C4-2B (cell line): ENCODE data around the gene MAST4.

Experiments used
- H3K27ac ChIP-seq: fragments of 450-650 bp; 2 replicates; pipeline ENCODE4 v1.5.1; 2017
- ZFX ChIP-seq: fragments of 450-650 bp; IDR thresholded peaks from 2 replicates; pipeline ENCODE4 v1.6.1; 2017
- TF ChIP-seq, protein P1 (sequence below): fragments of 450-650 bp; conservative IDR thresholded peaks from 2 replicates; pipeline ENCODE4 v1.5.1; 2017; ENCODE audit warnings: mild to moderate bottlenecking

Gene MAST4

DNA sequence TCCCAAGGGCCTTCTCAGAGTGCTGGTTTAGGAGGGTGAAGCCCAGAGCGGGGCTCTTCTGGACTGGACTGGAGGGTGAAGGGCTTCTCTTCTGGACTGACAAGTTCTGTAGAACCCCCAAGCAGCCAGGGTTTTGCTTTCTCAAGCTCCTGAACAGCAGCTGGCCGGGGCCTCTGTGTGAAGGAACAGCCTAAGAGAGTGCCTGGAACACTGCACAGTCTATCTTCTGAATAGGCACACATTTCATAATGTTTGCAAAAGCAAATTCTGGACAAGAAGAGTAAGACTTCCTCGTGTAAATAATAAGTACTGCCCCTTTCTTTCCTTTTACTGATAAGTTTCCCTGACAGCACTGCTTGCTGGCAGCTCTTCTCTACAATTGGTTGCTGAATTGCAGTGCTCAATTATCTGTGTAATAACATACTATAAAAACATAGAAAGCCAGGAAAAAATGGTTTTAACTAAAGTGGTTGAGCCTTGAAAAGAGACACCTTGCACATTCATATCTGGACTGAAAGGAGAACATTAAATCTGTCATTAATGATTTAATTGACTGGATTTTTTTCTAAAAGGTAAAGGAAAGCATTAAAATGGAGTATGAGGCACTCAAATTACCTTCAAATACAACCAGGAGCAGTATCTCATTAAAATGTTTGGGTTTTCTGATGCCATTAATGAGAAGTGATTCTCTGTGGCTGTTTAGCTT lies 20.5 kb downstream of the MAST4 start:
- no peak overlapping the region for H3K27ac ChIP-seq
- TF ChIP-seq ZFX = no peak
- TF ChIP-seq, protein P1, sequence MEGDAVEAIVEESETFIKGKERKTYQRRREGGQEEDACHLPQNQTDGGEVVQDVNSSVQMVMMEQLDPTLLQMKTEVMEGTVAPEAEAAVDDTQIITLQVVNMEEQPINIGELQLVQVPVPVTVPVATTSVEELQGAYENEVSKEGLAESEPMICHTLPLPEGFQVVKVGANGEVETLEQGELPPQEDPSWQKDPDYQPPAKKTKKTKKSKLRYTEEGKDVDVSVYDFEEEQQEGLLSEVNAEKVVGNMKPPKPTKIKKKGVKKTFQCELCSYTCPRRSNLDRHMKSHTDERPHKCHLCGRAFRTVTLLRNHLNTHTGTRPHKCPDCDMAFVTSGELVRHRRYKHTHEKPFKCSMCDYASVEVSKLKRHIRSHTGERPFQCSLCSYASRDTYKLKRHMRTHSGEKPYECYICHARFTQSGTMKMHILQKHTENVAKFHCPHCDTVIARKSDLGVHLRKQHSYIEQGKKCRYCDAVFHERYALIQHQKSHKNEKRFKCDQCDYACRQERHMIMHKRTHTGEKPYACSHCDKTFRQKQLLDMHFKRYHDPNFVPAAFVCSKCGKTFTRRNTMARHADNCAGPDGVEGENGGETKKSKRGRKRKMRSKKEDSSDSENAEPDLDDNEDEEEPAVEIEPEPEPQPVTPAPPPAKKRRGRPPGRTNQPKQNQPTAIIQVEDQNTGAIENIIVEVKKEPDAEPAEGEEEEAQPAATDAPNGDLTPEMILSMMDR = no peak

DNA sequence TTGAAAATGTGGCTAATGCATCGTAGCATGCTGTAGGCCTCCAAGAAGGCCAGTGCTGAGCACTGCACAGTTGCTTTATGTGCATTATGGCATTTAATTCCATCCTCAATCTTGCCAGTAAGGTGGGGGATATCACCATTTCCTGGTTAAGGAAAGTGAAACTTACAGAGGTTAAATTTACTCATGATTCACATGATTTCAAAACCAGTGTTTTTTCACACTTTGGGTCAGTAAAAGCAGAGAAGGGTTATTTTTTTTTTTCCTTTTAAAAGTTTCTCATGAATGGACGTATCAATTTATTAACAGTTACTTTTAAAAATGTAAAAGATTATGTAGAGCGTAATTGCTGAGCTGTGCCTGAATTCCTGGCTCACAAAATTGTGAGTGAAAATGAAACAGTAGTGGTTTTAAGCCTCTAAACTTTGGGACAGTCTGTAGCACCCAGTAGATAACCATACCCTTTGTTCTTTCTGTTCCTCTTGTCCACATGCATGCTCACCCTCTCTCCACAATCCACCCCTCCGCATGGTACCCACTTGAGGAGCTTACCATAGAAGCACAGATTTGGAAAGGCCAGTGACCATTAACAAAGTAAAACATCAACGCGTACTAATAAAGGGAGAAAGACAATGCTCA lies 21.2 kb downstream of the MAST4 start:
- TF ChIP-seq ZFX = no peak
- TF ChIP-seq, protein P1 = no peak

GRCh38 chr5:66617991-66618768 lies 22.0 kb downstream of the MAST4 start:
- no peak overlapping the region for H3K27ac ChIP-seq
- TF ChIP-seq ZFX = no peak
- TF ChIP-seq, protein P1 = no peak

More for the DNA sequence above, 21.2 kb downstream of the MAST4 start:
- no peak overlapping the region for H3K27ac ChIP-seq

- no peak overlapping the region for H3K27ac ChIP-seq
- TF ChIP-seq, protein P1 = no peak
Measured at GRCh38 chr5:66620711-66621110, 24.5 kb downstream of the MAST4 start.

- H3K27ac ChIP-seq = no peak overlapping the region
- TF ChIP-seq, protein P1 = no peak
Measured at GRCh38 chr5:66621146-66621545, 25.0 kb downstream of the MAST4 start.

- no peak overlapping the region for H3K27ac ChIP-seq
- TF ChIP-seq, protein P1 = no peak
- TF ChIP-seq ZFX = no peak
Measured at GRCh38 chr5:66621736-66622135, 25.5 kb downstream of the MAST4 start.

GRCh38 chr5:66628561-66628960 lies 32.4 kb downstream of the MAST4 start:
- H3K27ac ChIP-seq = no peak overlapping the region
- TF ChIP-seq, protein P1 = no peak
- no peak for TF ChIP-seq ZFX
